BJ (cell line): ENCODE results near the gene NUCB1. TPM values are rescaled to one million over a fixed set of nuclear protein-coding genes. Genes with fewer than 3 reads are reported as not detected.

Experiments
- CTCF ChIA-PET: fragments of 350-600 bp; formaldehyde crosslinking; extraction: SDS; loops from one replicate; lab custom pipeline; 2021; ENCODE audit warnings: antibody characterized with exemption, inconsistent platforms; lab: Yijun Ruan, JAX
- POLR2A ChIA-PET: fragments of 300-600 bp; sonication (Branson Sonifier 250); formaldehyde crosslinking; extraction: SDS; loops from one replicate; lab custom pipeline; 2021; ENCODE audit warnings: antibody characterized with exemption; lab: Charles Lee
- DNase-seq: peaks from one replicate; pipeline ENCODE4 v3.0.0-alpha.2; 2011; ENCODE audit warnings: low read depth
- H3K27me3 ChIP-seq: 2 replicates; pipeline ENCODE4 v1.6.0; 2011; ENCODE audit warnings: low read length; ENCODE audit not compliant: control insufficient read depth, insufficient read depth
- H3K36me3 ChIP-seq: 2 replicates; pipeline ENCODE4 v1.5.1; 2011; ENCODE audit warnings: low read length; ENCODE audit not compliant: control insufficient read depth, insufficient read depth
- H3K4me3 ChIP-seq: 2 replicates; pipeline ENCODE4 v1.5.1; 2011; ENCODE audit warnings: low read depth, mild to moderate bottlenecking, control low read depth, low read length
- polyA plus RNA-seq: library from polyadenylated mRNA; depleted of rRNA; stranded (reverse); fragments of >200 nt; gene quantifications from 2 replicates; pipeline ENCODE4 v1.2.3, GENCODE V29; 2011
- TF ChIP-seq, protein P1 (sequence below): IDR thresholded peaks from 2 replicates; pipeline ENCODE4 v1.5.1; 2011; ENCODE audit warnings: low read depth, mild to moderate bottlenecking, control low read depth, inconsistent platforms, low read length, moderate library complexity; ENCODE audit not compliant: insufficient read depth

Gene NUCB1
- polyA plus RNA-seq, 1 experiment, result 305 TPM

DNA sequence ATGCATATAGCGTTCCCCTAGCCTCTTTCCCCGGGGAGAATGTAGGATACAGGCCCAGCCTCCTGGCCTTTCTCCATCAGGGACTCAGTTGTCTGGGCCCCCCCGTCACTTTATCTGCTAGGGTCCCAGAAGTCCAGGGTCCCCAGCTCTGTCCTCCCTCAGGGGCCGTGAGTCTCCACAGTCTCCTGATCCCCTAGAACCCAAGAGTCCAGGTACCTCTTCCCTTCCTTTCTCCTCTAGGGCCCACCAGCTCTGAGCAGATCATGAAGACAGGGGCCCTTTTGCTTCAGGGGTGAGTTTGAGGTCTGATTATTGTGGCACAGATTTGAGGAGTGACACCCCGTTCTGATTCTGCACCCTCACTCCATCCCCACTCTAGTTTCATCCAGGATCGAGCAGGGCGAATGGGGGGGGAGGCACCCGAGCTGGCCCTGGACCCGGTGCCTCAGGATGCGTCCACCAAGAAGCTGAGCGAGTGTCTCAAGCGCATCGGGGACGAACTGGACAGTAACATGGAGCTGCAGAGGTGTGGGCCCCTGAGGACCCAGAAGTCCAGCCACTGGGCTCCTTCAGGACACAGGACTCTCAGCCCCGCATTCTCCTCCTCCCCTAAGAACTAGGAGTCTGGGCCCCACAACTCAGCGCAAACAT lies 55.3 kb downstream of the NUCB1 start:
- H3K27me3 ChIP-seq, result no peaks in the 10 kb centered on the region
- CTCF ChIA-PET, result interaction anchor here (1.6 kb wide), 1 partner anchor 113 kb away, joined by 3 read pairs; no protein-coding TSS in a partner anchor
- TF ChIP-seq, protein P1, sequence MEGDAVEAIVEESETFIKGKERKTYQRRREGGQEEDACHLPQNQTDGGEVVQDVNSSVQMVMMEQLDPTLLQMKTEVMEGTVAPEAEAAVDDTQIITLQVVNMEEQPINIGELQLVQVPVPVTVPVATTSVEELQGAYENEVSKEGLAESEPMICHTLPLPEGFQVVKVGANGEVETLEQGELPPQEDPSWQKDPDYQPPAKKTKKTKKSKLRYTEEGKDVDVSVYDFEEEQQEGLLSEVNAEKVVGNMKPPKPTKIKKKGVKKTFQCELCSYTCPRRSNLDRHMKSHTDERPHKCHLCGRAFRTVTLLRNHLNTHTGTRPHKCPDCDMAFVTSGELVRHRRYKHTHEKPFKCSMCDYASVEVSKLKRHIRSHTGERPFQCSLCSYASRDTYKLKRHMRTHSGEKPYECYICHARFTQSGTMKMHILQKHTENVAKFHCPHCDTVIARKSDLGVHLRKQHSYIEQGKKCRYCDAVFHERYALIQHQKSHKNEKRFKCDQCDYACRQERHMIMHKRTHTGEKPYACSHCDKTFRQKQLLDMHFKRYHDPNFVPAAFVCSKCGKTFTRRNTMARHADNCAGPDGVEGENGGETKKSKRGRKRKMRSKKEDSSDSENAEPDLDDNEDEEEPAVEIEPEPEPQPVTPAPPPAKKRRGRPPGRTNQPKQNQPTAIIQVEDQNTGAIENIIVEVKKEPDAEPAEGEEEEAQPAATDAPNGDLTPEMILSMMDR, result no peak
- POLR2A ChIA-PET, result interaction anchor here (1.2 kb wide), 1 partner anchor 8 kb away, joined by 4 read pairs; no protein-coding TSS in a partner anchor
- peak overlapping the region; percentile 95 for H3K4me3 ChIP-seq
- peaks cover 7% of the 10 kb centered on the region; the same call in 1 of the 2 replicates for H3K36me3 ChIP-seq
- DNase-seq, result no peak

DNA sequence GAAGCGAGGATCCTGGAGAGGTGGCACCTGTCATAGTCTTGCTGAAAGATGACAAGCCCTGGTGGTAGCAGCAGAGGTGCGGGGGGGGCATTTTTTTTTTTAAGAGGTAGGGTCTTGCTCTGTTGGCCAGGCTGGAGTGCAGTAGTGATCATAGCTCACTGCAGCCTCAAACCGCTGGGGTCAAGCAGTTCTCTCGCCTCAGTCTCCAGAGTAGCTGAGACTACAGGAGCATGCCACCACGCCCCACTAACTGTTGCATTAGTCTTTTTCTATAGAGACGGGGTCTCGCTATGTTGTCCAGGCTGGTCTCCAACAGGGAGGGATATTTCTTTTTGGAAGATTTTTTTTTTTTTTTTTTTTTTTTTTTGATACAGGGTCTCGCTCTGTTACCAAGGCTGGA lies 57.9 kb downstream of the NUCB1 start:
- POLR2A ChIA-PET, result interaction anchor here (0.6 kb wide), 1 partner anchor 21 kb away, joined by 6 read pairs; no protein-coding TSS in a partner anchor
- DNase-seq, result no peak
- Histone ChIP-seq H3K4me3 (no peak overlapping the region), H3K27me3 (no peaks in the 10 kb centered on the region), H3K36me3 (peaks cover 11% of the 10 kb centered on the region)
- TF ChIP-seq, protein P1, result no peak
- CTCF ChIA-PET, result no interaction called here

DNA sequence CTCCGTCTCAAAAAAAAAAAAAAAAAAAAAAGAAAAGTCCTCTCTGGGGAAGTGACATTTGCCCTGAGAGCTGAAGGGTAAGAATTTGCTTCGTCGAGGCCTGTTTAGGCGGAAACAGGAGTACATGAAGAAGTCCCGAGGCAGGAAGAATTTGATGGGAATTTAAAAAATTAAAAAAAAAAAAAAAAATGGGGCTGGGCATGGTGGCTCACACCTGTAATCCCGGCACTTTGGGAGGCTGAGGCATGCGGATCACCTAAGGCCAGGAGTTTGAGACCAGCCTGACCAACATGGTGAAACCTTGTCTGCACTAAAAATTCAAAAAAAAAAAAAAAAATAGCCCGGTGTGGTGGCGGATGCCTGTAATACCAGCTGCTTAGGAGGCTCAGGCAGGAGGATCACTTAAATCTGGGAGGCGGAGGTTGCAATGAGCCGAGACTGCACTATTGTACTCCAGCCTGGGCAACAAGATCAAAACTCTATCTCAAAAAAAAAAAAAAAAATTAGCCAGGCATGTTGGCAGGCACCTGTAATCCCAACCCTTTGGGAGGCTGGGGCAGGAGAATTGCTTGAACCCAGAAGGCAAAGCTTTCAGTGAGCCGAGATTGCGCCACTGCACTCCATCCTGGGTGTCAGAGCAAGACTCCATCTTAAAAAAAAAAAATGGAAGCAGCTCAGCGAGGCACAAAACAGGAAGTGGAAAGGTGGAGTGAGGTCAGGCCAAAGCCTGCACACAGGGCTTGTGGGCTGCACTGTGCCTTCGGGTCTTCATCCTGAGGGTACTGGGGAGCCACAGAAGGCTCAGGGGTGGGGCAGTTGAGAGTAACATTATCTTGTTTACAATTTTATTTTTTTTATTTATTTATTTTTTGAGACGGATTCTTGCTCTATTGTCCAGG lies 59.5 kb downstream of the NUCB1 start:
- ChIA-PET CTCF (interaction anchor here (0.7 kb wide), 1 partner anchor 29 kb away, joined by 3 read pairs; no protein-coding TSS in a partner anchor), POLR2A (no interaction called here)
- DNase-seq, result no peak
- H3K36me3 ChIP-seq, result peaks cover 11% of the 10 kb centered on the region
- no peak overlapping the region for H3K4me3 ChIP-seq
- TF ChIP-seq, protein P1, result no peak
- no peaks in the 10 kb centered on the region for H3K27me3 ChIP-seq

DNA sequence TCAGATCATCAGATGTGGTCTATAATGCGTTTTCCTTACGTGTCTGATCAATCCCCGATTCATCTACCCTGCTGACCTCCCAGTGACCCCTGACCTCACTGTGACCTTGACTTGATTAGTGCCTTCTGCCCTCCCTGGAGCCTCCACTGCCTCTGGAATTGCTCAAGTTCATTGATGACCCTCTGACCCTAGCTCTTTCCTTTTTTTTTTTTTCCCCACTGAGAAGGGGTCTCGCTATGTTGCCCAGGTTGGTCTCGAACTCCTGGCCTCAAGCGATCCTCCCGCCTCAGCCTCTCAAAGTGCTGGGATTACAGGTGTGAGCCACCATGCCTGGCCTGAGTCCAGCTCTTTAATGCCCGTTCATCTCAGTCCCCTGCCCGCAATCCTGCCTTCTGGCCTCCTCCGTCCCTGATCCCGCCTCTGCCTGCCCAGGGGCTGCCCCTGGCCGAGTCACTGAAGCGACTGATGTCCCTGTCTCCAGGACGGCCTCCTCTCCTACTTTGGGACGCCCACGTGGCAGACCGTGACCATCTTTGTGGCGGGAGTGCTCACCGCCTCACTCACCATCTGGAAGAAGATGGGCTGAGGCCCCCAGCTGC lies 61.0 kb downstream of the NUCB1 start:
- TF ChIP-seq, protein P1, result no peak
- no peak for DNase-seq
- POLR2A ChIA-PET, result no interaction called here
- H3K36me3 ChIP-seq, result peaks cover 16% of the 10 kb centered on the region
- no peak overlapping the region for H3K4me3 ChIP-seq
- H3K27me3 ChIP-seq, result no peaks in the 10 kb centered on the region
- CTCF ChIA-PET, result no interaction called here
